Loucy (cell line): ENCODE data around the gene TNFRSF14.

Experiments used
- CTCF ChIP-seq: fragments of 200-600 bp; sonication (generic); conservative IDR thresholded peaks from 2 replicates; pipeline ENCODE4 v1.5.1; 2014; ENCODE audit warnings: mild to moderate bottlenecking, antibody characterized with exemption, low read length
- EZH2phosphoT487 ChIP-seq: fragments of 200-600 bp; IDR thresholded peaks from 2 replicates; pipeline ENCODE4 v1.6.1; 2018; ENCODE audit warnings: antibody characterized with exemption, mild to moderate bottlenecking, moderate library complexity, borderline replicate concordance

- TF ChIP-seq CTCF (no peak), EZH2phosphoT487 (no peak)
These were observed 21.3 kb upstream of the TNFRSF14 start for GRCh38 chr1:2534687-2535441.
